GM18519 (cell line): ENCODE measurements around the gene NFAT5.
"Not testable (repeated sequence)": the region's sequence is repeated elsewhere in the genome, so short reads cannot be mapped to it uniquely, and the experiment has no call there.

Source experiments
- ATAC-seq: cut with Tn5 transposase; IDR thresholded peaks from one replicate; pipeline ENCODE4 v1.9.1; 2021; ENCODE audit warnings: mild to moderate bottlenecking, moderate library complexity; ENCODE audit not compliant: unreplicated experiment, low FRiP score

NFAT5 gene

DNA sequence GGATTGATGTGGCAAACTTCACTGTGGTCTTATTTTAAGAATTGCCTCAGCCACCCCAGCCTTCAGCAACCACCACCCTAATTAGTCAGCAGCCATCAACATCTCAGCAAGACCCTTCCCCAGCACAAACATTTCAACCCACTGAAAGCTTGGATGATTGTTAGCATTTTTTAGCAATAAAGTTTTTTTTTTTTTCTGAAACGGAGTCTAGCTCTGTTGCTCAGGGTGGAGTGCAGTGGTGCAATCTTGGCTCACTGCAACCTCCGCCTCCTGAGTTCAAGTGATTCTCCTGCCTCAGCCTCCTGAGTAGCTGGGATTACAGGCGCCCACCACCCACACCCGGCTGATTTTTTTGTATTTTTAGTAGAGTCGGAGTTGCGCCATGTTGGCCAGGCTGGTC lies 19.1 kb upstream of the NFAT5 start:
- not testable (repeated sequence) for ATAC-seq

DNA sequence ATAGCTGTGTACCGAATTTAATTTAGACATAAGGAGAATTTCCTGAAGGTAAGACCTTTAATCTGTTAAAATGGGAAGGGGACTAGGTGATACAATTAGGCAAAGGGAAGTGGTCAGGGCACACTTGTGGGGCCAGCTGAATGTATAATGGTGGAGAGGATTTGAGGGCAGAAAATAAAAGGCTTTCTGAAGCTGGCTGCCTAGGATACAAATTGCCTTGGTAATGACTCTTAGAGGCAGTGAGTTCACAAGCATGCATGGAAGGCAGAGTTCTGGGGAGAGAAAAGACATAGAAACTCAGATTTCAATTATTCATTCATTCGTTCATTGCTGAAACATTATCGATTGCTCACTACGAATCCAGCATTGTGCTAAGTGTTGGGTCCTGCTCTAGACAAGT lies 12.4 kb upstream of the NFAT5 start:
- ATAC-seq: no peak

DNA sequence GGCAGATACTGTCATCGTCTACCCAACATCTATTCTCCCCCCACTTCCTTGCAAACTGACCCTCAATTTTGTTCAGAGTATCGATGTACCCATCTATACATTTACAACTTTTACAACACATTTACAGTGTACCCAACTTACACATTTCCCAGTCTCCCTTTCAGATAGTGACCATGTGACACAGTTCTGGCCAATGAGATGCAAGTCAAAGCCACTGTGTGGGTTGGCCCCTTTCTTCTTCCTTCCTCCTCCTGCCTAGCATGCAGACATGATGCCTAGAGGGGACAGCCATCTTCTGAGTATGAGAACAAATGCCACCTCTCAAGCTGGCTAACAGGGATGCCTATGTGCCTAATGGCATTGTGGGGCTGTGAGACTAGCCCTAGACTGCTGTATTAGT lies 11.3 kb upstream of the NFAT5 start:
- no peak for ATAC-seq

DNA sequence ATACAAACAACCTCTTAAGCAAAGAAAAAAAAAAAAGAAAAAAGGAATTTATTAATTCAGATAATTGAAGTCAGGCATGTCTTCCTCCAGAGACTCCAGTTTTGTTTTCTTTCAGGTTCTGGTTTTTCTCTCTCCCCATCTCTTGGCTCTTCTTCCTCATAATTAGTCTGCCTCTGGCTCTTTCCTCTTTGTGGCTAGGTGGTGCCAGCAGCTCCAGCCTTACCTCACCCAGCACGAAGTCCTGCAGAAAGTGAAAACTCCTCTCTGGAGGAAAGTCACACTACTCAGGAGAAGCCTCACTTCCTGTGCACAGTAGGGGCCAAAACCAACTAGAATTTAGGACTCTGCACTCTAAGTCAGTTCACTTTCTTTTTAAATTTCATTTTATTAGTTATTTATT lies 10.3 kb upstream of the NFAT5 start:
- no peak for ATAC-seq

DNA sequence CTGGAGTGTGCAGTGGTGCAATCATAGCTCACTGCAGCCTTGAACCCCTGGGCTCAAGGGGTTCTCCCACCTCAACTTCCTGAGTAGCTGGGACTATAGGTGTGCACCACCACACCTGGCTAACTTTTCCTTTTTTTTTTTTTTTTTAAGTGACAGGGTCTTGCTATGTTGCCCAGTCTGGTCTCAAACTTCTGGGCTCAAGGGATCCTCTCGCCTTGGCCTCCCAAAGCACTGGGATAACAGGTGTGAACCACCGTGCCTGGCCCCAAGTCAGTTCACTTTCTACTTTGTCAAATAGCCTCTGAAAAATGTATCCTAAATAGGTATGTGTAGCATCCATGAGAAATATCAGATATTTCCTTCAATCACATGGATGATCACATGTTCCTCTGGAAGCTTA lies 9.9 kb upstream of the NFAT5 start:
- no peak for ATAC-seq

DNA sequence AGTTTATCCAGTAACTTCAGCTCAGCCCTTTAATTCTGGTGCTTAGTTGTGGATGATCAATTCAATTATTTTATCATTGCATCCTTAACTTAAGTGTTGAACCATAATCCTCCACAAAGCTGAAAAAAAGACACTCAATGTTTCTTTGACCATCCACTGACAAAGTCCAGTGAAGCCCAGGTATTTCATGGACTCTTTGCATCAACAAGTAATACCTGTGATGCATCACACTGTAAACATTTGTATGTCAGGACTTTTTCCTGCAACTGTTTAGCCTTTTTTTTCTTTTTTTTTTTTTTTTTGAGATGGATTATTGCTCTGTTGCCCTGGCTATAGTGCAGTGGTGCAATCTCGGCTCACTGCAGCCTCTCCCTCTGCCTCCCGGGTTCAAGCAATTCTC lies 6.6 kb upstream of the NFAT5 start:
- no peak for ATAC-seq

DNA sequence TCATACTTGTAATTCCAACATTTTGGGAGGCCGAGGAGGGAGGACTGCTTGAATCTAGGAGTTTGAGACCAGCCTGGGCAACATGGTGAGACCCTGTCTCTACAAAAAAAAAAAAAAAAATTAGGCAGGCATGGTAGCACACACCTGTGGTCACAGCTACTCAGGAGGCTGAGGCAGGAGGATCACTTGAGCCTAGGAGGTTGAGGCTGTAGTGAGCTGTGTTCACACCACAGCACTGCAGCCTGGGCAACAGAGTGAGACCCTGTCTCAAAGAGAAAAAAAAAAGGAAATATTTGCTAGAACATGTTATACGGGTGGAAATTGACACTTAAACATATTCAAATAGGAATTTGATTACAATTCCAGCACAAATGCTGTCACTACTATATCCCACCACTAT lies 4.4 kb upstream of the NFAT5 start:
- ATAC-seq: not testable (repeated sequence)

DNA sequence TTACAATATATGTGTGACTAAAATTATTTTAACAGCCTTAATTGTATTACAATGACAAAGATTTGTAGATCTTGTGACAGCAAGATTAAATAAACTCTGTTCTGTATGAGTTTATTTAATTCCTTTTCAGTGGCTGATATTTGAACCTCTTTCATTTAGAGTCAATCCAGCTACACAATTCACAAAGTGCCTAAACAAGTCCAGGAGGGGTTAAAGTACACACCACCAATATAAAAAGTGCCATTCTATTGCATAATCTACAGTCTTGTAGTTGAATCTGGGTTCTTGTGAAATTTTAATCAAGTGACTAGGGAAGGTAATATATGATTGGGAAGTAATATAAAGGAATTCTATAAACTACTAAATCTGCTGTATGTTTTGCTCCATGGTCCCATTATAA lies 3.9 kb upstream of the NFAT5 start:
- no peak for ATAC-seq

DNA sequence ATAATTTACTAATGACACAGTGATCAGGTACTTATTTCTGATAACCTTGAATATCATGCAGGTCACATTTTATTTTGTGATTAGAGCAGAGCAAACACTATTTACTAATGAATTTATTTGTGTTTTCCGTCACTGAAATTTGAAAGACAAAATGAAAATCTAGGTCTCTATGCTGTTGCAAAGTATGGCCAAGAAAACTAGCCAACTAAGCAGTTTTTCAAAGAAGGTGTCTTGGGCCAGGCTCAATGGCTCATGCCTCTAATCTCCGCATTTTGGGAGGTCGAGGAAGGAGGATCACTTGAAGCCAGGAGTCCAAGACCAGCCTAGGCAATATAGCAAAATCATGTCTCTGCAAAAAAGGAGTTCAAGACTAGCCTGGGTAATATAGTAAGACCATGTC lies 3.0 kb upstream of the NFAT5 start:
- no peak for ATAC-seq

DNA sequence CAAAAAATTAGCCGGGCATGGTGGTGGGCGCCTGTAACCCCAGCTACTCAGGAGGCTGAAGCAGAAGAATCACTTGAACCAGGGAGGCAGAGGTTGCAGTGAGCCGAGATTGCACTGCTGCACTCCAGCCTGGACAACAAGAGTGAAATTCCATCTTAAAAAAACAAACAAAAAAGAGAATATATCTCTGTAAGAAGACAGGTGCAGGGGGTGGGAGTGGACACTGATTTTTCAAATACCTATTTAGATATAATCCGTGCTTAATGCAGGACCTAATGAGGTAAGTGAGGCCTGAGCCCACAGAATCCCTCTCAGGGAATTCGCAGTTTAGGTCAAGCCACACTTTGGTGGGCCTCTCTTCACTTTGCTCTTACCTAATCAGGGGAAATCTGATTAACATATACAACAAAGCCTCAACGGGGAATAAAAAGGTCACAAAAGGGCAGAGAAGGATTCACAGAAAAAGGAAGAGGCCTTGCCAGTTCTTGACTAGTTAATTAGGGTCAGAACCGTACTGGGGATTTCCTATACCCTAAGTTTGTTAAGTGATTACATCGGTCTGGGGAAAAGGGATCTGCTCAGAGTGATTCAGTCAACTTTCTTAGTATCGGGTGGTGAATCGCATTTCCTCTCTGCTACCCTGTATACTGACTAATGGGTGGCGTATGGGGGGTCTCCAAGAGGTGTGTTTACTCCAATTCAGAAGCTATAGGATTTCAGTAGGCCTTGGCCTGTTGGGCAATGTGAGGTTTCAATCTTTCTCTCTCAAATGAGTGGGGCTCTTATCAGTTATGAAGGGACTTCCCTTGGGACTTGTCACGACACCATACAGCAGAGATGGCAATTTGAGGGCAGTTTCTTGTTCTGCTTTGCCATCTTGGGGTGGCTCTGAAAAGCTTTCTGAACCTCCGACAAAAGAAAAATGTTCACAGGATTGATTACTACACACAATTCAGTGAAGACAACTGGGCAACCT lies 1.9 kb upstream of the NFAT5 start:
- no peak for ATAC-seq

DNA sequence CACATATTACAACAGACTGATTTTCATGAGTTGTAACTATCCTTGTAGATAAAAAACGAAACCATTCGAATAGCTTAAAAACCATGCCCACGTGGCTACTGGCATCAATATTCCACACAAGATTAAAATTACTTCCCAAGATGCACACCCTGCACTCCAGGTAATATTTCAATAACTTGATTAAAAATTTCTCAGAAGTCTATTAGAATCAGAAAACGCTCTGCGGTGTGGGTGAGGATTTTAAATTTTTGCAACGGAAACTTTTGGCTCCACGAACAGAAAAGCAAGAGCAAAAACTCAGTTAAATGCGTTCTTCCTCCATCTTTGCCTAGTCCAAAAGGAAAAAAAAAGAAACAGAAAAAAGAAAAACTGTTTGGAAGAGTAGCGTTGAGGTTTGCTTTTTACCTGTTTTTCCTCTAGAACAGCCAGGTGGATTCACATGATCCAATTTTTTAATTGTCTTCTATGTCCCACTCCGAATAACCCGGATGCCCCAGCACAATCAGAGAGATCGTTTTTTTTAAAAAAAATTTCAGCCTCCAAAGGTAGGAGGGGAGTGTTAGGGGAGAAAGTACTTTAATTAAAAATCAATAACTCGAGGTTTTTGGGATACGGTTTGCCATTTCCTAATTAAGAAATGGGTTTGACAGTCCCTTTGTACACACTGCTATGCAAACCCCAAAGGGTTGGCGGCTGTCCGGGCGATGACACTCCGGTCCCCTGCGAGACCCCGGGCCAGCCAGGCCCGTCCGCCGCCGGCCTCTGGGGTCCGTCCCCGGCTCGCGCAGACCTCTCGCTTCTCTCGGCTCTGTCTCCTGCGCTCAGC lies 708 bp upstream of the NFAT5 start:
- no peak for ATAC-seq

DNA sequence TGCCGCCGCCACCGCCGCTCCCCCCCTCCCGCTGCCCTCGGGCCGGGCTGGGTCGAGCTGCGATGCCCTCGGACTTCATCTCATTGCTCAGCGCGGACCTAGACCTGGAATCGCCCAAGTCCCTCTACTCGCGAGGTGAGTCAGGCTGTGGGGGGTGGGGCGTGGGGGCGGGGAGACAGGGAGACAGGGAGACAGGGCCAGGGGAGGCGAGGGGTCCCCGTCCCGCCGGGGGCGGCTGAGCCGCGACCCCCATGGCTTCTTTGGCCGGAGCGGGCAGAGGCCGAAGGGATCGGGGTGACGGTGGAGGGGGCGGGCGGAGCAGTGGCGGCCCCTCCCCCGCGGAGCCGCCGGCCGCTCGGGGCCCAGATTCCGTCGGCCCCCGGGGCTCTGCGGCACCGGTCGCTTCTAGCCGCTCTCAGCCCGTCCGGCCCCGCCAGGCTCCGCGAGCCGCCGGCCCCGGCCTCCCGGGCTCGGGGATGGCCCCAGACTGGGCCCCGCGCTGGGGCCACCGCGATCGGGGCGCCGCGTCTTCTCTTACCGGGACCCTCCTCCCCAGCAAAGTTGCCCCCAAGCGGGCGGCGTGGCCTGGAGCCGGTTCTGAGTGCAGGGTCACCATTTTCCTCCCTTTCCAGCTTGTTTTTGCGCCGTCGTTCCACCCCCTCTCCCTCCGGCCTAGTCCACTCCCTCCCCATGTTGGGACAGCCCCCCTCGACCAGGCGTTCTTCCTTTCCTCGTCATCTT lies 644 bp downstream of the NFAT5 start:
- ATAC-seq: no peak

DNA sequence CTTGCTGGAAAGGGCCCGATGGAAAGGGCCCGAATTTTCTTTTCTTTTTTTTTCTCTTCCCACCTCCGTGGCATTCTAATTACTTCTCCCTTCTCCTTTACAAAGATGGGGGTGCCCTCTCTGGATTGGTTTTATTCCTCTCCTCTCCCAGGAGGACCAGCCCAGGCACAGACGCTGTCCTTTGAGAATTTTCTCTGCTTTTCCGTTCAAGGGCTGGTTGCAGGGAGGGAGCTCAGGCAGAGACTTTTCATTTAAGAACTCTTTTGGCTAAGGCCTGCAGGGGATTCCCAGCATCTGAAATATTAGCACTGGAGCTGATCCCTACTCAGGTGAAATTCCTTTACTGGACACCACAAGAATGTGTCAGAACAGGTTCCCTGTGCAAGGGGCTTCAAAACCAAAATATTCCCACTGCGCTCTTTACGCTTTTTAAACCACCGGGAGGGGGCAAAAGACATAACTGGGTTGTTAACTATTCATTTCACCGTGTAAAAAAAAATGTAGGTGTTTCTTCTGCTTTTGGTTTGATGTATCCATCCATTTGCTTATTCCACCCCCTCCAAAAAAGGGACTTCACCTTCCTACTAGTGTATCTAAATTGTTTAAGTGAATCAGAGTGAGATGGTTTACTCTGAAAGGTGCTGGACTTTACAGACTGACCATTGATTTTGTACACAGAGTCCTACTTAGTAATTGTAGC lies 1.4 kb downstream of the NFAT5 start:
- ATAC-seq: no peak

DNA sequence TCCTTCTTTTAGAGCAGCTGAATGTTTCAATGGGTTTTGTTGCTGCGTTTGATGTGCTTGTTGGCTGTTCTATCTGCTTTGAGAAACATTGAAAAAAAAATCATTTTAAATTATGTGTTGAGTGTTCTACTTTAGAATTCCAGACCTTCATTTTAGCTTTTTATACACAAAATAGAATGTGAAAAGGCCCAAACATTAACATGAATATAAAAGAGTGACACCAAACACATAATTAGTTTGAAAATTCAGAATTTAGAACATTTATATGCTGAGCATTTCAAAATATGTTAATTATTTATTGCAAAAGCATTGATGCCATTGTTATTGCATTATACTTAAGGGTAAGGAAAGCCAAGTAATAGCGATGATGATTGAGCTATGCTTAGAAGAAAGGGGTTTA lies 2.9 kb downstream of the NFAT5 start:
- ATAC-seq: no peak

DNA sequence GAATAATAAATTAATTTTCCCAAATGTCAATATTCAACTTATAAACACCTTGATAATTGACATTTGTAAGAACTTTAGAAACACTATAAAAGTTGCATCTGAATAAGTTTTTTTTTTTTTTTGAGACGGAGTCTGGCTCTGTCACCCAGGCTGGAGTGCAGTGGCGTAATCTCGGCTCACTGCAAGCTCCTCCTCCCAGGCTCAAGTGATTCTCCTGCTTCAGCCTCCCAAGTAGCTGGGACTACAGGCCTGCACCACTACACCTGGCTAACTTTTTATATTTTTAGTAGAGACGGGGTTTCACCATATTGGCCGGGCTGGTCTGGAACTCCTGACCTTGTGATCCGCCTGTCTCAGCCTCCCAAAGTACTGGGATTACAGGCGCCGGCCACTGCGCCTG lies 13.0 kb downstream of the NFAT5 start:
- ATAC-seq: not testable (repeated sequence)

DNA sequence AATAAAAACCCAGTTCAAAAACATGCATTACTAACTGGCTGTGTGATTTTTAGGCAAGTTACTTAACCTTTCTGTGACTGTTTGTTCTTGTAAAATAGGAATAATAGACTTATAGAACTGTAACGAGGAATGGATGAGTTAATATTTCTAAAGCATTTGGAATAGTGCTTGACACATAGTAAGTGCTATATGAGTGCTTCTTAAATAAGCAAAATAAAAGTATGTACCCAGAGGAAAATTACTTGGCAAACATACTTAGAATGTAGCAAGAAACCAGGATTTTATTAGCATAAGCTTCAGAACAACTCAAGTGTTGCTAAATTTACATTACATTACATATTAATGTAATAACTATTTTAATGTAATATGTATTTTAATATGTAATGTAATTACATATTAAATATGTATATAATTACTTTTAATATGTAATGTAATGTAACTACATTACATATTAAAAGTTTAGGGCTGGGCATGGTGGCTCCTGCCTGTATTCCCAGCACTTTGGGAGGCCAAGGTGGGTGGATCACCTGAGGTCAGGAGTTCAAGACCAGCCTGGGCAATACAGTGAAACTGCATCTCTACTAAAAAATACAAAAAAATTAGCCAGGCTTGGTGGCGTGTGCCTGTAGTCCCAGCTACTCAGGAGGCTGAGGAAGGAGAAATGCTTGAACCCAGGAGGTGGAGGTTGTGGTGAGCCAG lies 14.2 kb downstream of the NFAT5 start:
- ATAC-seq: no peak

DNA sequence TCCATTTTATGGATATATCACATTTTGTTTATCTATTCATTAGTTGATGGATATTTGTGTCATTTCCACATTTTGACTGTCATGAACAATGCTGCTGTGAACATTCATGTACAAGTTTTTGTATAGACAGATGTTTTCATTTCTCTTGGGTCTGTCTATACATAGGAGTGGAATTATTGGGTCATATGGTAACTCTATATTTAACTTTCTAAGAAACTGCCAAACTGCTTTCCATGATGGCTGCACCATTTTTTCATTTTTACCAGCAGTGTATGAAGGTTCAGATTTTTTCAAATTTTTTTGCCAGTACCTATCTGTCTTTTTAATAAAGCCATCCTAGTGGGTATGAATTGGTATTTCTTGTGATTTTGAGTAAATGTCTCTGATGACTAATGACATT lies 15.5 kb downstream of the NFAT5 start:
- ATAC-seq: no peak

DNA sequence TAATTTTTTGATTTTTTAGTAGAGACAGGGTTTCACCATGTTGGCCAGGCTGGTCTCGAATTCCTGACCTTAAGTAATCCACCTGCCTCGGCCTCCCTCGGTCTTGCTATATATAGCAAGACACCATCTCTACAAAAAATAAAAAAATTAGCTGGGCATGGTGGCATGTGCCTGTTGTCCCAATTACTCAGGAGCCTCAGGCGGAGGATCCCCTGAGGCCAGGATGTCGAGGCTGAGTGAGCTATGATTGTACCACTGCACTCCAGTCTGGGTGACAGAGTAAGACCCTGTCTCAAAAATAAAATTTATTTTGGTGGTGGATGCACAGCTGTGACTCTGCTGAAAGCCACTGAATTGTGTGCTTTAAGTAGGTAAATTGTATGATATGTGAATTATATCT lies 18.7 kb downstream of the NFAT5 start:
- not testable (repeated sequence) for ATAC-seq

DNA sequence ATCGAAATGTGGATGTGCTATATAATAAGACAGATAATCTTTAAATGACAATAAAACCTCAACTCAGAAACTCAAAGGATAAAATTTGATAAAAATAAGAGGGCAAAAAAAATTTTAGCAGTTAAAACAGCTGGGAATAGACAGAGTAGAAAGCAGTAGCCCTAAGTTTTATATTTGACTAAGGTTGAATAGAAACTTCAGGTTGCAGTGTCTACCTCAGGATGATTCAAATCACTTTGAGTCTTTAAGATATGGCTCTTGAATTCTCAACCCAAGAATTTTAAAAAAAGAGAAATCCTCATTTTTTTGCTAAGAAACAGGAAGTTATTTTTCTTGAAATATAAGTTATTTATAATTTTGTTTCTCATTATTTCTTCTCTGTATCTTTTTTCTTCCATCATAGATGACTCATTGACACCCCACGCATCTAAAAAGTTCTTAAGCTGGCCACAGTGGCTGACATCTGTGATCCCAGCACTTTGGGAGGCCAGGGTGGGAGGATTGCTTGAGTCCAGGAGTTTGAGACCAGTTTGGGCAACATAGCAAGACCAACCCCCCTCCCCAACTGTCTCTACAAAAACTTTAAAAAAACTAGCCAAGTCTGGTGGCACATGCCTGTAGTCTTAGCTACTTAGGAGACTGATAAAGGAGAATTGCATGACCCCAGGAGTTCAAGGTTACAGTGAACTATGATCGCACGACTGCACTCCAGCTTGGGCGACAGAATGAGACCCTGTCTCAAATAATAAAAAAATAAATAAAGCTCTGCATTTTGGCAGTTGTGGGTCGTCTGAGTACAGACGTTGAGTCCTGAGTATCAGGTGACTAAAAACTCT lies 23.9 kb downstream of the NFAT5 start:
- ATAC-seq: no peak
